Measurements from ENCODE around the gene TNIP1. TPM values are rescaled to one million over a fixed set of nuclear protein-coding genes. Genes with fewer than 3 reads are reported as not detected.

Gene TNIP1
- polyA plus RNA-seq, 2 of the 4 experiments (the other 2 are of a cell fraction): 48.4 to 53.4 TPM

GRCh38 chr5:151026088-151026487 is 54.7 kb downstream of the TNIP1 start:
- TF ChIP-seq PHF8 (IDR thresholded peaks at IDR 0.05; ENCODE audit: borderline replicate concordance, low read depth) (no peak), NPAS2 (CRISPR knock-in tag; IDR thresholded peaks at IDR 0.05; ENCODE audit: borderline replicate concordance) (no peak), RAD21 (conservative IDR thresholded peaks at IDR 0.05 in 1 of 2, IDR thresholded peaks at IDR 0.05 in 1 of 2) (no peak), NFE2L2 (conservative IDR thresholded peaks at IDR 0.05; ENCODE audit: low read length) (no peak)
- FAIRE-seq: no peak
- 90% methylated on average over 9 of the region's 9 CpGs for whole genome bisulfite sequencing (ENCODE audit: missing lambda C conversion rate)

GRCh38 chr5:151025250-151025606 is 55.6 kb downstream of the TNIP1 start:
- FAIRE-seq: no peak
- DNase-seq (ENCODE audit: low read depth in 1 of 2, low spot score in 1 of 2): no peak
- H3K4me3 ChIP-seq: no peak overlapping the region
- 94% methylated on average over 7 of the region's 7 CpGs for WGBS (ENCODE audit: missing lambda C conversion rate)
- H3K9me3 ChIP-seq: no peaks in the 10 kb centered on the region
- ChIA-PET POLR2A (no interaction called here), CTCF (interaction anchor here (0.8 to 1.6 kb wide), 6 partner anchors 20 to 139 kb away, joined by 3 to 8 read pairs (median 4); no protein-coding TSS in a partner anchor)
- no peak for ATAC-seq
- TF ChIP-seq RNF2 (IDR thresholded peaks at IDR 0.05; ENCODE audit: borderline replicate concordance, low read depth): no peak
- no peak for TF ChIP-seq CBX2 (IDR thresholded peaks at IDR 0.05; ENCODE audit: borderline replicate concordance, low read depth)
- no peak for TF ChIP-seq MAFK (IDR thresholded peaks at IDR 0.05; ENCODE audit: partially characterized antibody)
- TF ChIP-seq RCOR1 (IDR thresholded peaks at IDR 0.05; ENCODE audit: low read depth, low read length): no peak
- no peak for TF ChIP-seq ELK1 (IDR thresholded peaks at IDR 0.05; ENCODE audit: low read depth, low read length)
- TF ChIP-seq JUN (IDR thresholded peaks at IDR 0.05): no peak
- no peak for TF ChIP-seq HOXB5 (CRISPR knock-in tag; IDR thresholded peaks at IDR 0.05)
- no peak for TF ChIP-seq USF2 (IDR thresholded peaks at IDR 0.05)
- TF ChIP-seq TP53 (CRISPR knock-in tag; IDR thresholded peaks at IDR 0.05): no peak
- no peak for TF ChIP-seq MAZ (IDR thresholded peaks at IDR 0.05; ENCODE audit: borderline replicate concordance, low read depth, low read length)
- no peak for TF ChIP-seq HOXA7 (CRISPR knock-in tag; IDR thresholded peaks at IDR 0.05)
- TF ChIP-seq HEYL (CRISPR knock-in tag; IDR thresholded peaks at IDR 0.05): no peak
- no peak for TF ChIP-seq MAX (IDR thresholded peaks at IDR 0.05)
- no peak for TF ChIP-seq ATOH8 (CRISPR knock-in tag; IDR thresholded peaks at IDR 0.05; ENCODE audit: low read depth)
- no peak overlapping the region for H3K27ac ChIP-seq
- H3K4me2 ChIP-seq: no peak overlapping the region
- H3K4me1 ChIP-seq: no peaks in the 10 kb centered on the region

More at GRCh38 chr5:151026088-151026487, 54.7 kb downstream of the TNIP1 start:
- Histone ChIP-seq H3K9me3 (no peaks in the 10 kb centered on the region), H3K27ac (no peak overlapping the region), H3K4me1 (no peaks in the 10 kb centered on the region), H3K4me2 (no peak overlapping the region), H3K4me3 (no peak overlapping the region)
- POLR2A ChIA-PET: no interaction called here
- DNase-seq (ENCODE audit: low read depth in 1 of 2, low spot score in 1 of 2) (no peak), ATAC-seq (no peak)
- CTCF ChIA-PET: interaction anchor here (0.8 to 1.6 kb wide), 5 partner anchors 21 to 139 kb away, joined by 3 to 8 read pairs (median 4); no protein-coding TSS in a partner anchor

GRCh38 chr5:151024440-151025249 is 56.2 kb downstream of the TNIP1 start:
- WGBS (ENCODE audit: missing lambda C conversion rate): 92% methylated on average over 6 of the region's 7 CpGs
- no peak for ATAC-seq
- TF ChIP-seq NFE2L2 (conservative IDR thresholded peaks at IDR 0.05; ENCODE audit: low read length) (no peak), SMC3 (IDR thresholded peaks at IDR 0.05) (no peak), NPAS2 (CRISPR knock-in tag; IDR thresholded peaks at IDR 0.05; ENCODE audit: borderline replicate concordance) (no peak), CBX2 (IDR thresholded peaks at IDR 0.05; ENCODE audit: borderline replicate concordance, low read depth) (no peak), EHMT2 (IDR thresholded peaks at IDR 0.05; ENCODE audit: low read depth) (no peak), CTCF (IDR thresholded peaks at IDR 0.05) (no peak), TP53 (CRISPR knock-in tag; IDR thresholded peaks at IDR 0.05) (no peak), ZNF302 (CRISPR knock-in tag; IDR thresholded peaks at IDR 0.05) (no peak), RFX5 (IDR thresholded peaks at IDR 0.05) (no peak), ZFP36 (IDR thresholded peaks at IDR 0.05; ENCODE audit: borderline replicate concordance, partially characterized antibody) (no peak), ZC3H11A (IDR thresholded peaks at IDR 0.05) (no peak), JUNB (IDR thresholded peaks at IDR 0.05) (no peak), MAZ (IDR thresholded peaks at IDR 0.05; ENCODE audit: borderline replicate concordance, low read depth, low read length) (no peak)
- Histone ChIP-seq H3K4me2 (no peak overlapping the region), H3K4me3 (no peak overlapping the region), H3K27ac (no peak overlapping the region), H3K9me3 (no peaks in the 10 kb centered on the region), H3K4me1 (no peaks in the 10 kb centered on the region)
- no peak for FAIRE-seq
- DNase-seq (ENCODE audit: low read depth in 1 of 2, low spot score in 1 of 2): no peak
- ChIA-PET POLR2A (no interaction called here), CTCF (interaction anchor here (0.8 to 1.6 kb wide), 3 partner anchors 19 to 23 kb away, joined by 3 to 6 read pairs (median 4); no protein-coding TSS in a partner anchor)

Measured in A549 (cell line).